Measurements from ENCODE around the gene PARL.

Gene PARL

DNA sequence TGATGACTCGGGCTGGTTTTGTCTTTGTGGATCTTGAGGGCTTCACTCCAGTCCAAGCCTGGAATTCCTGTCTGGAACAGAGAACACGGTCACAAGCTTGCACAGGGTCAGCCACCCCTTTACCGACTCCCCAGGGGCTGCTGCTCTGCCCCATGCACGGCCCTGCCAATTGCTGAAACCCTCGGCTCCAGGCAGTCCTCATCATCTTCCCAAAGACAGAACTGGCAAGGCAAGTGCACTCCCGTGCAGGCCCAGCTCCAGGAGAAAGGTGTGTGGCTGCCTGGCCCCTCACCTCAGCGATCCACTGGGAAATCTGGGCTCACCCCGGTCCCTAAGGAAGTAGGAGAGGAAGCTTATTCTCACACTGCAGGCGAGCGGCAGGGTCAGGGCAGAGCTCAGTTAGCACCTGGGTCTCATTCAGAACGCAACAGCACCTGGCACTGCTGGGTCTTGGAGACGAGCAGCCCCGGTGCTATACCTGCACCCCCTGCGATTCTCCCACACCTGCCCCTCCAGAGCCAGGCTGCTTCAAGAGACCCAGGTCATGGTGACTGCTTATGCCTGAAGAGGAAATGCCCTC is 66.5 kb downstream of the PARL start:
- DNase-seq (ENCODE audit: low read depth in 2 of 2), result no peak

DNA sequence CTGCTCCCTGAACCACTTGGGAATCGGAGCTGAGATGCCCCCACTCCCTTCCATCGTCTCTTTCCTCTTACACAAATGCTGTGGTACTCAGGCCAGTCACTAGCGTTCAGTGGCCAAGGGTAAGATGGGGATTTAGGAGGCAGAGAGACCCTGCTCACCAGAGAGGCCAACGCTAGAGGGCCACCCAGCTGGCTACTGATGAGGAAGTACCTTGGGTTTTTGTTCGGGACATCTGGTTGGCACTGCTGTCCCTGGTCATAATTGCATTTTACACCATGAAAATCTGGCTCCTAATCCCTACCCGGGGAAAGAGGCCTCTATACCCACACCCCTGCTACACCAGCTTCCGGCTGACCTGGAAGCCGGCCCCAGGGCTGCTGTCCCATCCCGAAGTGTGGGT is 67.0 kb downstream of the PARL start:
- DNase-seq (ENCODE audit: low read depth in 2 of 2), result no peak

DNA sequence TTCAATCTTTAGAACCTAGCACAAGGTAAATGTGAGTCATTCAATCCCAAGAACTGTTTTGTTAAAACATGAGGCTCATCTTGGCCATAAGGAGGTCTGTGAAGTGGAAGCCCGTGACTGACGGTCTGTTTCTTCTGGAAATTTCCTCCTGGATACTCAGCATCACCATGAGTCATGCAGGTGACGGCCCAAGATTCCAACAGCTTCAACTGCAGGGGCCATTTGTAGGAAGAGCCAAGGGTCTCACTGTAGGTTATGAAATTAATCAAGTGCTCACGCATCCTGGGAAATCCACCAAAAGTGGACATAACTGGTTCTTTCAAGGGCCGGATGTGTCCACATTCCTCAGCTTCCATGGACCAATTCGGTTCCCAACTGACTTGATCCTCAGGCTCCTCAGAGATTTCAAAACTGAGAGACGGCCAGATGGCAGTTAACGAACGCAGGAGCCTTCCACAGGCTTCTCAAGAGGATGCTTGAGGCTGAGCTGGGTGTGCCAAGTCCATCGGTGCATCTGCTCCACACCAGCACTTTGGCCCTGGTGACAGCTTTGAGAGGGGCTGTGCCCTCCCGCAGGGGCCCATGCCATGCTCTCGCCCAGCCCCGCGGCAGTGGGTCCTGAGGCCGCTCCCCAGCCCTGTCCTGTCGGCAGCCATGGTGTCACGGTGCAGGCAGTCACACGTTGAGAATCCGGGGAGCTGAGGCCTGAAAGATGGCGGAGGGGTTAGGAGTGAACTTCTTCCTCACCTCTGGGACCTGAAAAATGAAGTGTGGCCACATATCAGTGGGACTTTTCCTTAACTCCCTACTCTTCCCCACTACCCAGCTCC is 67.8 kb downstream of the PARL start:
- no peak for DNase-seq (ENCODE audit: low read depth in 2 of 2)

DNA sequence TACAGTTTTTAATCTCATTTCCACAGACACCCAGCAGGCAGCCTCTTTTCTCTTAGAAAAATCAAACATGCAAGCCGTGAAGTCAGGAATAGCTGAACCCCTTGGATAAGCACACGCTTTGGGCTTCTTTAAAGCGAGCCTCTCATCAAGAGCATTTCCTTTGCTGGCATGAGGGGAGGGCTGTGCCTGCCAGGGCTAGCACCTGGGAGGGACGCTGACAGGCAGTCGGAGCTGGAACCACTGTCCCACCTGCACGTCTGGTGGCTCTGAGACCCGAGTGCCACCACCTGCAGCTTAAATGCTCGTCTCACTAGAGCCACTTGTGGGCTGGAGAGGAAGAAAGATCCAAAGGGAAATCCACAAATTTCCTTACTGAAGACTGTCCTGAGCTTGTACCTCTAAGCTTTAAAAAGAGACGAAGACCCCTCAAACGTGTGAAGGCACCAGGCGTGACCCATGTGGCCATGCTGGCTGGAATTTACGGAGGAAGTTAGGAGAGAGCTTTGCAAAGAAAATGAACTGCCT is 68.7 kb downstream of the PARL start:
- DNase-seq (ENCODE audit: low read depth in 2 of 2), result no peak

DNA sequence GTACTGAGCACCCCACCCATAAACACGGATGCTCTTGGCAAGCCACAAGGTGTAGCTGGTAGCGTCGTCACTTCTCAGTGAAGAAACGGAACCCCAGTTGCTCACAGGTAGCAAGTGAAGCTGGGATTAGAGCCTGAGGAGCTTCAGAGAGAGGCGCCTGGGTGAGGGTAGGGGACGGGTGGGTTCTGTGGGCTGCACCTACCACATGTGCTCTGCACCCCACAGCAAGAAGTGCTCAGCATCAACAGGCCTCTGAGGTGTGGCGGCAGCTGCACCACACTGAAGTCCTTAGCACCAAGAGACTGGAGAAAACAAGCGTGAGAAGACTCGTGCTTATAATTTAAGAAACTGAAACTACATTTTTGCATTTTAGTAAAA is 69.1 kb downstream of the PARL start:
- DNase-seq (ENCODE audit: low read depth in 2 of 2), result no peak

DNA sequence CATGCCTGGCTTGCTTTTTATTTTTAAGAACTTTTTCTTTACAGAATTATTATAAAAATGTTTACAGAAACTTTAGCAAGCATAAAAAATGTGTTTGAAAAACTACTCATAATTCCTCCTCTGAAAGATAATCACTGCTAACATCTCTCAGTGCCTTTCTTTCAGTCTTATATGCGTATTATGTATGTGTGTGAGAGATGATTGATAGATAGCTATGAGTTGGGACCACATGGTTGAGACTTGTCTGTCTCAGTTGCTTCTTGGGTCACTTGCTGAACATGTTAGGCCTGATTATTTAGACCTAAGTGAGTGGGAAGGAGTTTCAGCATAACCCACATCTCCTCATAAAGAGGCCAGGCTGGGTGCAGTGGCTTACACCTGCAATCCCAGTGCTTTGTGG is 70.4 kb downstream of the PARL start:
- no peak for DNase-seq (ENCODE audit: low read depth in 2 of 2)

DNA sequence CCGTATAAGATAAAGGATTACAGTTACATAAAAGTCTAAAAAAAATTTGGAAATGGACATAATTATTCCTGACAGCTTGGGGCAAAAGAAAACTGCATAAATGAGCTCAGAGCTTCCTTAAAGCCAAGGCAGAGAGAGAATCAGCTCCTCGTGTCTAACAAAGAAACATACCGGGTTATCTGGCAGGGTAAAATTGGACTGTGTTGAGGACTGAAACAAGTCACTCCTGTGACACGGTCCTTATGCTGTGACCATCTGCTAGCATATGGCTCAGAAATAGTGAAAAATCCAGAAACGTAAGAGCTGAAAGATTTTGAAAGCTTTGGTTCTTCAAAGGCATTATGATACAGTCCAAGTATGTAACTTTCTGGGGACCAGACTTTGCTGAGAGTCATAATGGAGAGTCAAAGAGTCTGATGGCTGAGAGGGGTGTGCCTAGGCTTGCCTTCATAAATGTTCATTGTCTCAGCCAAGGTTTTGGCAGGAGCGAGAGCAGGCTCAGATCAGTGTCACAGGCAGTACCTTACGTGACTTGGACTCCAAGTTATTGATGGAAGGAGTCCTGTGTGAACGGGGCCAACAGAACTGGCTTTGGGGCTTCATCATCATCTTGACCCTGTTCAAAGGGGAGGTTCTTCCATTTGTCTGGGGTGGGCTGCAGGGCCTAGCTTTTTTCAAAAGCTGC is 71.8 kb downstream of the PARL start:
- no peak for DNase-seq (ENCODE audit: low read depth in 2 of 2)

DNA sequence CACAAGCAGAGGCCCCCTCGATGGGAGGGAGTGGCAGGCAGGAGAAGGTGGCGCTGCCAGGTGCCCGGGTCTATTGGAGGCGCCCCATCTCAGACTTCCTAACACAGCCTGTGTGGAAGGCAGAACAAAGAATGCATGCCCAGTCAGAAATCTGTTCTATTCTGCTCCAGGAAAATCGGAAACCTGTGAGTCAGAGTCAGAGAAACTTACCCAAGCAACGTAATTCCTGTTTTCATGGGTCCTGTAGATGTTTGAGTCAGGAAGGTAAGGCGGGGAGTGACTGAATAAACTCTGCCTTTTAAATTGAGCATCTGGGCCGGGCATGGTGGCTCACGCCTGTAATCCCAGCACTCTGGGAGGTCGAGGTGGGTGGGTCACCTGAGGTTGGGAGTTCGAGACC is 73.0 kb downstream of the PARL start:
- DNase-seq (ENCODE audit: low read depth in 2 of 2), result no peak

DNA sequence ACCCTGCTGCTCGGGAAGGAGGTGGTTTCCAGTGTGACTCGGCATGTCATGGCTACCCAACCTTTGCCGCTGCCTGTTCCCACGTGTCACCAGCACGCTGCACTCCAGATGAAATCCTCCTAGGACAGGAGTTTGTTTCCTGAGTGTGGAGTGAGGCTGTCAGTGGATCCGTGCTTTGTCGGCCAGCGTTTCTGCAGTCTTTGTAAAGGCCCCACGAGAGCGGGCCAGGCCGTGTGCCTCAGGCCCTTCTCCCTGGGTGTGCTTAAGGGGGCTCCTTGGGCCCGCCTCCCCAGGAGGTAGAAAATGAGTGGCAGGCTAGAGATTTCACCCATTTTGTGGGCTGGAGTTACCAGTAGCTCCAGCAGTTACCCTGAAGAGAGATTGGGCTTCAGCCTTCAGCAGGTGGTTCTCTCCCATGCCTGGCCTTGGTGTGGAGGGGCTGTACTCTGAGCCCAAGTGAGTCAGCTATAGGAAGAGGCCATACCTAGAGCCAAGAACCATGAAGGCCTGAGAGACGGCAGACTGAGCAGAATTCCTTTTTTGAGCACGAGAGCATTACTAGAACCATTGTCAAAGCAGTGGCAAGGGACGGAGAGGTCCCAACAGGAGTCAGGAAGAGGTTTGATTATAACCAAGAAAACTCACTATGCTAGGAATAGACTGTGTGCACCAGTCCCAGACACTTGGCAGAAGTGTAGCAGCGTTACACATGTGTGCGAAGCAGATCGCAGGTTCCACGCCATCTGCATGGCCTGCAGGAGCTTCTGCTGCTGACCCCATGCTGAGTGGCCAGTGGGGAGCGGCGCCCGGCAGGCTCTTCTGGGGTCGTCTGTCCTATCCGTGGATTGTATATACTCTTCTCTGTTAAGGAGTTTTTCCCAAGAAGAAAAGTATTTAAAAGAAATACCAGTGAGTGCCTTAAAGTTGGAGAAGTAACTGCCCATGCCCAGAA is 73.8 kb downstream of the PARL start:
- no peak for DNase-seq (ENCODE audit: low read depth in 2 of 2)

DNA sequence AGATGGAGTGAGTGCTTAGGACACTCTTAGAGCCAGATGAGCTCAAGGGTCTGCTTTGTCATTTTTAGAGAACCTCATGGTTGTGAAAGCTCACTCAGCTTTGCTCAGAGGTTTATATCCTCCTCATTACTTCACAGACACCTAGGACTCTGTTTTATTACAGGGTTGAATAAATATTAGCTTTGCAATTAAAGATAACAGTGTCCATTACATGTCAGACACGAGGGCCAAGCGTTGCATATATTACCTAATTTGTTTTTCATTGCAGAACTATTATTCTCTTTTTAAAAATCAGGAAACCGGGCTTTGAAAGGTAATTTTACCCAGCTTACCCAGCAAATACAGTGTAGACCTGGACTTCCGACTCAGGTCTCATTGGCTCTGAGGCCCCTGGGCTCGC is 75.4 kb downstream of the PARL start:
- no peak for DNase-seq (ENCODE audit: low read depth in 2 of 2)

DNA sequence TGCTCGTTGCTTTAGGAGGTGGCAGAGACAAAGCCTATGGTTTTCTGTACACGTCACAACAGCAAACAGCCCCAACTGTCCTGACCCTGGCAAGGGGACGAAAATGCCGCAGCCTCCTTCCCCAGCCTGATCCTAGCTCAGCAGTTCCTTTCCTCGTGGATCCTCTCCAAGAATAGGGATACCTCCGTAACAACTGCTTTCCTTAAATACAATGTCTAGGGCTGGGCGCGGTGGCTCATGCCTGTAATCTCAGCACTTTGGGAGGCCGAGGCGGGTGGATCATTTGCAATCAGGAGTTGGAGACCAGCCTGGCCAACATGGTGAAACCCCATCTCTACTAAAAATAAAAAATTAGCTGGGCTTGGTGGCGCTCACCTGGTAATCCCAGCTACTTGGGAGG is 76.3 kb downstream of the PARL start:
- DNase-seq (ENCODE audit: low read depth in 2 of 2), result no peak

DNA sequence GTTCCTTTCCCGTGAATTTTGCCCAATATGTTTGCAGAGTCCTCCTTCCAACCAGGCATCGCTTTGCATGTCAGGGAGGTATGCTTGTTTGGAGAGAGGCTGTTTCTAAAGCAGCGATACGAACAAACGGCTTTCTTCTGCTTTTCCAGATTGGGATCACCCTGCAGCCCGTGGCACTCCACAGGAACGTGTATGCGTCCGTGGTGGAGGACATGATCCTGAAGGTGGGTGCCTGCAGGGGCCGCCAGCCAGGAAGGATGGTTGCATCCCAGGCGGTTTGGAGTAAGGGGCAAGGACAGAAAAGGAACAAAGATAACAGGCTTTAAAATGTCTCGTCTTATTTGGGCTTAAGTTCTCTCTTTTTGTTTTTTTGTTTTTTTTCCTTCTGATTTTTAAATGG is 76.8 kb downstream of the PARL start:
- DNase-seq (ENCODE audit: low read depth in 2 of 2), result no peak

DNA sequence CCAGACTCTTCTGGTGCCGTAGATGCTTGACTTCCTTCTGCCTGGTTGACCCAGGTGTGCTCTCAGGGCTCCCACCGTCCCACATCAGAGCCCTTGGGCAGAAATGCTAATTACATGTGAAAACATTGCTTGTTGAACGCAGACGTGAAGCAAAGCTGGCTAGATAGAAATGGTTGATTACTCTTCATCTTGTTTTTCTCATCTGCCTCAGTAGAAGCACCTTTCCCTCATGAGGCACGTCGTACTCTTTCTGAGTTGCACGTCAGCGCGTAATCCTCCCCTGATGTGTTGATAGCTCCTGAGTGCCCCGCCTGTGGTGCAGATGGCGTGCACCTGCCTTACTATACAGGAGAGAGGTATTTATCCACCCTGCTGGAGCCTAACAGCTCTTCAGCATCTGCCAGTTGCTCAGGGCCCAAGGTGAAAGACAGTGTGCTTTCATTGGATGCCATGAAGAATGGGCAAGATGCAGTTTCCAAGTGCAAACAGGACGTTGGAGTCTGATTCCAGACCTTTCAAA is 77.4 kb downstream of the PARL start:
- no peak for DNase-seq (ENCODE audit: low read depth in 2 of 2)

DNA sequence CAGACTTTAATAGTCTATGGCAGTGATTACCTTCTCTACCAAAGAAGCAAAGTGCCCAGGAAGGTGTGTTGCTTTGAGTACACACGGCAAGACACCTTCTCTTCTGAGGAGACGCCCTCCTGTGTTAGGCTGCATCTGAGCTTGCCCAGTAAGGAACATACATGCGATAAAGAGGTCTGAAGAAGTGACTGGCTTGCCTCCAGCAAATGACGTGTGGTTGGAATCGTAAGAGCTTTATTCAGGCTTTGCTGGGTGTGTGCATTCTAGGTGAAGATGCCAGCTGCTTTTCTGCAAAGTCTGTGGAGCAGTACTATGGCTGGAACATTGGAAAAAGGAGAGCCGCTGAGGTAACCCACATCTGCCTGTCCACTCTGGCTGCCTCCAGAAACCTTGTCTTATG is 81.7 kb downstream of the PARL start:
- DNase-seq (ENCODE audit: low read depth in 2 of 2), result no peak

DNA sequence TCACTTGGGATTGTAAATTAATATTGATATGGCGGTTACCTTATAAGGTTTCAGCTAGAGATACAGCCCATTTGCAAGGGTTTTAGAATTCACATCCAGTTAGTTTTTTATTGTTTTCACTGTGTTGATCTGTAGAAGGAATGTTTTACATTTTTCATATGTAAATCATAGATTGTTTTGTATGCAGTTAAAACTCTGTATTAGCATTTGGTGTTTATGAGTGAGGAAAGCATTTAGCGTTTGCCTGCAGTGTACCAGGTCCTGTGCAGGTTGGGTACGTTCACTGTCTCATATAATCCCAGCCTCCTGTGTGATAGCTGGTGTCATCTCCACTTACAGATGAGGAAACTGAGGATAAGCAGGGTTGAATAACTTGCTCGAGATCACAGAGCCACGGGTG is 83.1 kb downstream of the PARL start:
- no peak for DNase-seq (ENCODE audit: low read depth in 2 of 2)

DNA sequence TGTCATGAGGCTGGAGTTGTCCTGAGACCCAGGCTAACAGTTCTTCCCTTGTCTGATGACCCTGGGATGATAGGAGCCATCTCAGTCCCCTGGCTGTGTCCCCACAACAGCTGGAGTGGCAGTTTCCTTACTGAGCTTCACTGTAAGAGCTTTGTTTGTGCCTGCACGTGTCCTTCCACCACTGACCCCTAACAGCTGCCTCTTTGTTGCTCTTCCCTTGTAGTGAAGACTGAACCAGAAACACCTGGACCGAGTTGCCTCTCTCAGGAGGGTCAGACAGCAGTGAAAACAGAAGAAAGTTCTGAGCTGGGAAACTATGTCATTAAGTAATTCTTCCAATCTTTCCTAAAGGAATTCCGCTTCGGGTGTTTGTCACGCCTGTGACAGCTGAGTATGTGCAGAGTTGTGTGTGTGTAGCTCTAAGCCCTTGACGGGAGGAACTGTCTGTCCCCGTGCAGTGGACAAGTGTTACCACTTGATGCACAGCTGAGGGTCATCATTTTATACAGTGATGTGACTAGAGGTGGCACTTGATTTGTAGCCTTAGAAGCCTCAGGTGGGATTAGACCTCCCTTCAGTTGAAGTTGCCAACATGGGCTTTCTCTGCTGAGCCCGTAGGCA is 84.3 kb downstream of the PARL start:
- no peak for DNase-seq (ENCODE audit: low read depth in 2 of 2)

DNA sequence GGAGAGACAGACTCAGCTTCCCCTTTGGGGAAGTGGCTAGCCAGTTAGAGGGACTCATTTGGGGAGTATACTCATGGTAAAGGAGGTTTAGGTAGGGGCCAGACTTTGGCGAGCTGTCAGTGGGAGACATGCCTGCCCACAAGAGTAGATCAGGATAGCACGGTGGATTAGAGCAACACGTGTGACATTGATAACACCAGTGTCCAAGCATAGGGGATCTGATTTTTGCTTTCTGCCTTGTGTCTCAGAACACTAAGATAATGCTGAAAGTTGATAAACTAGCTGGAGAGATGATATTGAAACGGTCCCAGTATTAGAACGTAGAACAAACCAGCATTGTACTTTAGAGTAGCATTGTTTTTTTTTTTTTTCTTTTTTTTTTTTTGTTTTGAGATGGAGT is 85.2 kb downstream of the PARL start:
- DNase-seq (ENCODE audit: low read depth in 2 of 2), result no peak

DNA sequence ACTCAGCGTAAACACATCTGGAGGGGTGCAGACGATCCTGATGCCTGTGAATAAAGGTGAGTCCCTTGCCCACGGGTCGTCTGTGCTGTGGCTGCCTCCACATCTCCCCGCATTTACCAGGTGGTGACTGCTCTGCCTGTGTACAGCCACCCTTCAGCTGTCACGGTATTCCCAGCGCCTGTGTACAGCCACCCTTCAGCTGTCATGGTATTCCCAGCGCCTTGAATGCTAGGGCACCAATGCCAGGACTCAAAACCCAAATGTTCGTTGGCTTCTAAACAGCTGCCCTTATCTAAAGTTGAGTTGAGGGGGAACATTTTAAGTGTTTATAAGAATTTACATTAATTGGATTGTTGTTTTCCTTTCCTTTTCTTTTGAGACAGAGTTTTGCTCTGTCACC is 86.7 kb downstream of the PARL start:
- DNase-seq (ENCODE audit: low read depth in 2 of 2), result no peak

DNA sequence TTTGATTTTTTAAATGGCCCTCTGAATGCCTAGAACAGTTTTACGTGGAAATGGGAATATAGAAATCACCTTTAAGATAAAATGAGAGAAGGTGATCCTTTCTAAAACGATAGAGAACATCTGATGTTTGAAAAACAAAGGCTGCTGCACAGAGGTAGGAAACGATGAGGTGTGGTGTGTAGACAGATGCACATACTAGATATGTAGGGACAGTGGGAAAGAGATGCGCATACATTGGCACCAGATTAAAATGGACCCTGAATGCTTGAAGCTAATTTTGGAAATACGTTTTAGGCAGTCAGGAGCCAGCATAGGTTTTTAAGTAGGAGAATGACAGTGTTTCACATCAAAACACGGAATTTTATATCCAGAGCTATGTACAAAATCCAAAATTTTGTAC is 88.3 kb downstream of the PARL start:
- DNase-seq (ENCODE audit: low read depth in 2 of 2), result no peak

DNA sequence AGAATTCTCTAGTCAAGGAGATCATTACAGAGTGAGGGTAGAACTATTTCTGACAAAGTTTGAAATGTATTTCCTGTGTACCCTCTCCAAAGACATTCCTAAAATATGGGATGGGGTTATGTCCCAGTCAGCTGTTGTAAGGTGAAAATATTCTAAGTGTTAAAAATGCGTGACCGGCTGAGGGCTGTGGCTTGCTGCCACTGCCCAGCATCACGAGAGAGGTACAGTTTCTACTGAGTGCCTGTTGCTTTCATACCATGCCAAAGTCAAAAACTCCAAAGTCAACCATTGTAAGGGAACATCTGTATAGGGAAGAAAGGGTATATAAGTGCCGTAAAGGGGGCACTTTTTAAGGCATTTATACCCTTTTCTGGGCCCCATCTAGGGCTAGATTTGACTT is 90.2 kb downstream of the PARL start:
- no peak for DNase-seq (ENCODE audit: low read depth in 2 of 2)

DNA sequence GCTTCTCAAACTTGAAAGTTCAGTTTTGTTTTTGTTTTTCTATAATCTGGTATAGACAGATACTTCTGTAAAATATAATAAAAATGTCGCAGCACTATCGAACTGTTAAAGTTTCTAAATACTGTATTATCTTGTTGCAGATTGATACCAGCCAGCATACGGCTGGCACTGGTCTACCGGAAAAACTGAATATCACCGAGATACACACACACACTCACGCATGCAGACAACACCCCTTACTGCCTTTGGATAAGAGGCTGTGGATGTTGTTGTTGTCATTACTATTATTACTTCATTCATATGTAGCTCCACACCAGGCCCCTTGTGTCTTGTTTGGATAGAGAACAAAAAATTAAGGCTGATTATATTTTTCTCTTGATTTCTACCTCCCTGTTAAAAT is 91.7 kb downstream of the PARL start:
- no peak for DNase-seq (ENCODE audit: low read depth in 2 of 2)
